HepG2 (cell line): ENCODE results near the gene CTDSP2.

Experiments used
- BHLHE40 ChIP-seq: IDR thresholded peaks from 2 replicates; pipeline ENCODE4 v1.6.1; 2011; ENCODE audit warnings: low read length, improper control_type of control experiment
- GLI4 ChIP-seq: sonication (generic); formaldehyde crosslinking; IDR thresholded peaks from 2 replicates; pipeline ENCODE4 v1.5.1; 2020; ENCODE audit warnings: missing genetic modification reagents, mild to moderate bottlenecking, moderate library complexity, borderline replicate concordance
- HDAC1 ChIP-seq: sonication (generic); formaldehyde crosslinking; IDR thresholded peaks from 2 replicates; pipeline ENCODE4 v1.5.1; 2020; ENCODE audit warnings: mild to moderate bottlenecking, missing genetic modification reagents
- JUN ChIP-seq: sonication (generic); formaldehyde crosslinking; IDR thresholded peaks from 2 replicates; pipeline ENCODE4 v1.4.0; 2020; ENCODE audit warnings: mild to moderate bottlenecking, missing genetic modification reagents
- SRF ChIP-seq: IDR thresholded peaks from 2 replicates; pipeline ENCODE4 v1.6.1; 2011; ENCODE audit warnings: mild to moderate bottlenecking, low read depth, low read length, moderate library complexity
- YY1 ChIP-seq: IDR thresholded peaks from 2 replicates; pipeline ENCODE4 v1.6.1; 2011; ENCODE audit warnings: low read length, low read depth, moderate library complexity, mild to moderate bottlenecking; ENCODE audit not compliant: insufficient read depth, insufficient replicate concordance
- ZNF143 ChIP-seq: sonication (generic); formaldehyde crosslinking; IDR thresholded peaks from 2 replicates; pipeline ENCODE4 v1.4.0; 2020; ENCODE audit warnings: missing genetic modification reagents
- ZNF629 ChIP-seq: sonication (generic); formaldehyde crosslinking; conservative IDR thresholded peaks from 2 replicates; pipeline ENCODE4 v1.5.0; 2020; ENCODE audit warnings: missing genetic modification reagents
- ZNF792 ChIP-seq: IDR thresholded peaks from 2 replicates; pipeline ENCODE4 v1.6.1; 2016

- TF ChIP-seq ZNF629 (CRISPR knock-in tag) (no peak), HDAC1 (CRISPR knock-in tag) (no peak), SRF (no peak), YY1 (no peak), GLI4 (CRISPR knock-in tag) (no peak), JUN (no peak), BHLHE40 (no peak), ZNF792 (no peak), ZNF143 (CRISPR knock-in tag) (no peak)
Observed at GRCh38 chr12:57816855-57817151, 29.7 kb downstream of the CTDSP2 start.
